GM12875 (cell line): Measurements from ENCODE around the gene BANK1.

Experiments used
- H3K4me3 ChIP-seq: one replicate; pipeline ENCODE4 v1.5.1; 2011; ENCODE audit warnings: low read depth, low read length, control low read depth
- CTCF ChIP-seq: IDR thresholded peaks from 2 replicates; pipeline ENCODE4 v1.5.1; 2011; ENCODE audit warnings: low read depth, mild to moderate bottlenecking, control low read depth, inconsistent platforms, low read length, moderate library complexity, borderline replicate concordance; ENCODE audit not compliant: insufficient read depth

BANK1 gene

GRCh38 chr4:101910786-101911373 lies 120.3 kb downstream of the BANK1 start:
- no peak overlapping the region for H3K4me3 ChIP-seq
- no peak for TF ChIP-seq CTCF

- no peak overlapping the region for H3K4me3 ChIP-seq
- TF ChIP-seq CTCF, result no peak
Observed at GRCh38 chr4:101911616-101912015, 121.1 kb downstream of the BANK1 start.

- no peak for TF ChIP-seq CTCF
- no peak overlapping the region for H3K4me3 ChIP-seq
Observed at GRCh38 chr4:101914761-101915160, 124.2 kb downstream of the BANK1 start.

- no peak overlapping the region for H3K4me3 ChIP-seq
- TF ChIP-seq CTCF, result no peak
Observed at GRCh38 chr4:101919373-101919977, 128.9 kb downstream of the BANK1 start.

- H3K4me3 ChIP-seq, result no peak overlapping the region
- TF ChIP-seq CTCF, result no peak
Observed at GRCh38 chr4:101921370-101921769, 130.8 kb downstream of the BANK1 start.

- TF ChIP-seq CTCF, result no peak
- H3K4me3 ChIP-seq, result no peak overlapping the region
Observed at GRCh38 chr4:101931619-101932018, 141.1 kb downstream of the BANK1 start.

GRCh38 chr4:101933855-101934254 lies 143.3 kb downstream of the BANK1 start:
- TF ChIP-seq CTCF, result no peak
- no peak overlapping the region for H3K4me3 ChIP-seq
